Measurements from ENCODE around the gene EMP3.

The EMP3 gene

GRCh38 chr19:48342414-48342738 is 17.0 kb downstream of the EMP3 start:
- H3K4me3 ChIP-seq: no peak overlapping the region
- no peak for TF ChIP-seq CTCF (IDR thresholded peaks at IDR 0.05)
- DNase-seq (ENCODE audit: low spot score): no peak
- no peak overlapping the region for H3K27ac ChIP-seq

GRCh38 chr19:48342841-48343540 is 17.6 kb downstream of the EMP3 start:
- no peak overlapping the region for H3K4me3 ChIP-seq
- no peak overlapping the region for H3K27ac ChIP-seq
- no peak for DNase-seq (ENCODE audit: low spot score)
- no peak for TF ChIP-seq CTCF (IDR thresholded peaks at IDR 0.05)

GRCh38 chr19:48344892-48345291 is 19.5 kb downstream of the EMP3 start:
- TF ChIP-seq CTCF (IDR thresholded peaks at IDR 0.05): no peak
- H3K27ac ChIP-seq: no peak overlapping the region

GRCh38 chr19:48346191-48346590 is 20.8 kb downstream of the EMP3 start:
- Histone ChIP-seq H3K27ac (no peak overlapping the region), H3K4me3 (no peak overlapping the region)
- no peak for DNase-seq (ENCODE audit: low spot score)
- no peak for TF ChIP-seq CTCF (IDR thresholded peaks at IDR 0.05)

More at GRCh38 chr19:48344892-48345291, 19.5 kb downstream of the EMP3 start:
- DNase-seq (ENCODE audit: low spot score): no peak
- no peak overlapping the region for H3K4me3 ChIP-seq

GRCh38 chr19:48348045-48348444 is 22.7 kb downstream of the EMP3 start:
- Histone ChIP-seq H3K27ac (no peak overlapping the region), H3K4me3 (no peak overlapping the region)
- TF ChIP-seq CTCF (IDR thresholded peaks at IDR 0.05): no peak
- no peak for DNase-seq (ENCODE audit: low spot score)

- TF ChIP-seq CTCF (IDR thresholded peaks at IDR 0.05): no peak
- no peak overlapping the region for H3K4me3 ChIP-seq
- no peak overlapping the region for H3K27ac ChIP-seq
- DNase-seq (ENCODE audit: low spot score): no peak
These were observed 23.4 kb downstream of the EMP3 start for GRCh38 chr19:48348737-48349136.

GRCh38 chr19:48350856-48351255 is 25.5 kb downstream of the EMP3 start:
- no peak overlapping the region for H3K27ac ChIP-seq
- no peak overlapping the region for H3K4me3 ChIP-seq
- DNase-seq (ENCODE audit: low spot score): no peak
- no peak for TF ChIP-seq CTCF (IDR thresholded peaks at IDR 0.05)

Data from coronary artery (tissue), 2 donors.